HEK293T (cell line): ENCODE measurements around the gene PPM1L.

Experiments used
- ARNT ChIP-seq: fragments of 450-650 bp; IDR thresholded peaks from 2 replicates; pipeline ENCODE4 v1.6.1; 2017; ENCODE audit warnings: mild to moderate bottlenecking
- FOXA1 ChIP-seq: fragments of 450-650 bp; IDR thresholded peaks from 2 replicates; pipeline ENCODE4 v1.6.1; 2016; ENCODE audit warnings: mild to moderate bottlenecking
- FOXK2 ChIP-seq: fragments of 450-650 bp; IDR thresholded peaks from 2 replicates; pipeline ENCODE4 v1.6.1; 2016; ENCODE audit warnings: mild to moderate bottlenecking
- HDGF ChIP-seq: fragments of 450-650 bp; IDR thresholded peaks from 2 replicates; pipeline ENCODE4 v1.6.1; 2017; ENCODE audit warnings: antibody characterized with exemption, borderline replicate concordance
- SP1 ChIP-seq: fragments of 450-650 bp; IDR thresholded peaks from 2 replicates; pipeline ENCODE4 v1.6.1; 2017
- SUZ12 ChIP-seq: fragments of 450-650 bp; IDR thresholded peaks from 2 replicates; pipeline ENCODE4 v1.6.1; 2016; ENCODE audit warnings: mild to moderate bottlenecking

DNA sequence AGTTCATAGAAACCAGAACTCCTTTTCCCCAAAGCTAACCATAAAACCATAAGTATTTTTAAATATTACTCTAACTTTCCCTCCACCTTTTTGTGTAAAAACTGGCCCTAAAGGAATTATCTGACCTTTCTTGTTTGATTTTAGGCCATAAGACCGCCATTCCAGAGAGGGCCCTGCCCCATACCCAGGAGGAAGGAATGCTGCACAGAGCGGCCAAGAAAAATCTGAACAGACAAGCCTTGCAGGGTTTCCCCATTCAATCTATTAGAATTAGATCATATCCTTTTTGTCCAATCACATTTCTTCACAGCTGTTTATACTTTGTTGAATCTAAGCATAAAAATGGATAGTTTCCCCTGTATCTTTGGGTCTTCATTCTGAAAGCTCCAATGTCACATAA is 252.1 kb downstream of the PPM1L start:
- no peak for TF ChIP-seq SP1
- TF ChIP-seq FOXA1 = no peak
- TF ChIP-seq FOXK2 = no peak
- no peak for TF ChIP-seq SUZ12
- no peak for TF ChIP-seq HDGF
- no peak for TF ChIP-seq ARNT
